ENCODE data around the gene HMGCLL1. TPM values are rescaled to one million over a fixed set of nuclear protein-coding genes. Genes with fewer than 3 reads are reported as not detected.

Gene HMGCLL1
- total RNA-seq, 1 donor, result 0.36 TPM

GRCh38 chr6:55604021-55604420 is 25.0 kb upstream of the HMGCLL1 start:
- no peaks in the 10 kb centered on the region for H3K27me3 ChIP-seq (ENCODE audit: insufficient read depth, low read length)
- no peaks in the 10 kb centered on the region for H3K79me2 ChIP-seq (ENCODE audit: insufficient read depth, low read length)
- no peak overlapping the region for H3K4me2 ChIP-seq (ENCODE audit: insufficient read depth, low read length)
- H3K4me1 ChIP-seq (ENCODE audit: insufficient read depth, low read length), result no peaks in the 10 kb centered on the region
- no peak for DNase-seq (ENCODE audit: insufficient read length, low spot score, missing footprints)
- H4K20me1 ChIP-seq (ENCODE audit: insufficient read depth, low read length), result no peaks in the 10 kb centered on the region
- TF ChIP-seq, protein P1, sequence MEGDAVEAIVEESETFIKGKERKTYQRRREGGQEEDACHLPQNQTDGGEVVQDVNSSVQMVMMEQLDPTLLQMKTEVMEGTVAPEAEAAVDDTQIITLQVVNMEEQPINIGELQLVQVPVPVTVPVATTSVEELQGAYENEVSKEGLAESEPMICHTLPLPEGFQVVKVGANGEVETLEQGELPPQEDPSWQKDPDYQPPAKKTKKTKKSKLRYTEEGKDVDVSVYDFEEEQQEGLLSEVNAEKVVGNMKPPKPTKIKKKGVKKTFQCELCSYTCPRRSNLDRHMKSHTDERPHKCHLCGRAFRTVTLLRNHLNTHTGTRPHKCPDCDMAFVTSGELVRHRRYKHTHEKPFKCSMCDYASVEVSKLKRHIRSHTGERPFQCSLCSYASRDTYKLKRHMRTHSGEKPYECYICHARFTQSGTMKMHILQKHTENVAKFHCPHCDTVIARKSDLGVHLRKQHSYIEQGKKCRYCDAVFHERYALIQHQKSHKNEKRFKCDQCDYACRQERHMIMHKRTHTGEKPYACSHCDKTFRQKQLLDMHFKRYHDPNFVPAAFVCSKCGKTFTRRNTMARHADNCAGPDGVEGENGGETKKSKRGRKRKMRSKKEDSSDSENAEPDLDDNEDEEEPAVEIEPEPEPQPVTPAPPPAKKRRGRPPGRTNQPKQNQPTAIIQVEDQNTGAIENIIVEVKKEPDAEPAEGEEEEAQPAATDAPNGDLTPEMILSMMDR (IDR thresholded peaks at IDR 0.05; ENCODE audit: extremely low read depth, low read depth, low read length), result no peak
- H3K27ac ChIP-seq (ENCODE audit: low read depth, low read length), result no peak overlapping the region
- no peak overlapping the region for H2AFZ ChIP-seq (ENCODE audit: low read length)
- no peaks in the 10 kb centered on the region for H3K9me3 ChIP-seq (ENCODE audit: low read depth, low read length)
- H3K4me3 ChIP-seq (ENCODE audit: insufficient read depth, low read length), result no peak overlapping the region
- H3K36me3 ChIP-seq (ENCODE audit: insufficient read depth, low read length), result no peaks in the 10 kb centered on the region

DNA sequence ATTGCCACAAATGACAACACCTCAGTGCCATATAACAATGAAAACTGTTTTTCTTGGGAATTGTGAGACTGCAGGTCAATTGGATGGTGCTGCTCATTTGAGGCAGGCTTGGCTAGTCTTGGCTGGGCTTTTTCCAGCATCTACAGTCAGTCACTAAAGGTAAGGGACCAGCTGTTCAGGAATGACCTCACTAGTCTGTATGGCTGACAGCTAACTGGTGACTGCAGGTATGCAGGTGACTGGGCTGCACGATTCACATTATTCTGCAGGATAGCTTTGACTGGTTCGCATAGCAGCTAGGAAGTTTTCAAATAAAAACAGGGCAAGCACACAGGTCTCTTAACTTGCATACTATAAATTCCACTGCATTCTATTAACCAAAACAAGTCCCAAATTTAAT is 22.1 kb upstream of the HMGCLL1 start:
- no peak for DNase-seq (ENCODE audit: insufficient read length, low spot score, missing footprints)
- H3K36me3 ChIP-seq (ENCODE audit: insufficient read depth, low read length), result no peaks in the 10 kb centered on the region
- H3K27me3 ChIP-seq (ENCODE audit: insufficient read depth, low read length), result no peaks in the 10 kb centered on the region
- no peak overlapping the region for H3K4me2 ChIP-seq (ENCODE audit: insufficient read depth, low read length)
- no peaks in the 10 kb centered on the region for H3K4me1 ChIP-seq (ENCODE audit: insufficient read depth, low read length)
- no peak overlapping the region for H3K4me3 ChIP-seq (ENCODE audit: insufficient read depth, low read length)
- H3K9me3 ChIP-seq (ENCODE audit: low read depth, low read length), result no peaks in the 10 kb centered on the region
- no peaks in the 10 kb centered on the region for H4K20me1 ChIP-seq (ENCODE audit: insufficient read depth, low read length)
- H3K27ac ChIP-seq (ENCODE audit: low read depth, low read length), result no peak overlapping the region
- H2AFZ ChIP-seq (ENCODE audit: low read length), result no peak overlapping the region
- H3K79me2 ChIP-seq (ENCODE audit: insufficient read depth, low read length), result no peaks in the 10 kb centered on the region
- TF ChIP-seq, protein P1 (IDR thresholded peaks at IDR 0.05; ENCODE audit: extremely low read depth, low read depth, low read length), result no peak

DNA sequence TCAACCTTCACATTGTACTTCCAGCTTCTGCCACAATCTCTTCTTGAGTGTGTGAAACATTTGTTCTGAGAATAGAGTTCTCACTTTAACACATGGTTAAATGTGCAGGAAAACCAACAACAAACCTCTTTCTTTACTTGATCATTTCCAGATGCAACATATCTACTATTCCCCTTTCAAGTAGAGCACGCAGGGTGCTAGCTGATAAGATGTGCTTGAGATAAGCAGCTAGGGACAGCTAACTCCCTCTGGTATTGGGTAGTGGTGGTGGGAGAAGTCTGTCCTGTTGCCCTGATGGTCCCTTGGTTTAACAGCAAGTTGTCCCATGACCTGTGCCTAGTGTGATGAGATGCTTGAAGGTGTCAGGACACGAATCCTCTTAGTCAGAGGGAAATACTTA is 15.4 kb upstream of the HMGCLL1 start:
- TF ChIP-seq, protein P1 (IDR thresholded peaks at IDR 0.05; ENCODE audit: extremely low read depth, low read depth, low read length), result no peak
- Histone ChIP-seq H3K36me3 (ENCODE audit: insufficient read depth, low read length) (no peaks in the 10 kb centered on the region), H3K4me2 (ENCODE audit: insufficient read depth, low read length) (no peak overlapping the region), H3K27ac (ENCODE audit: low read depth, low read length) (no peak overlapping the region), H3K4me1 (ENCODE audit: insufficient read depth, low read length) (no peaks in the 10 kb centered on the region), H3K9me3 (ENCODE audit: low read depth, low read length) (no peaks in the 10 kb centered on the region), H3K79me2 (ENCODE audit: insufficient read depth, low read length) (no peaks in the 10 kb centered on the region), H2AFZ (ENCODE audit: low read length) (no peak overlapping the region), H3K27me3 (ENCODE audit: insufficient read depth, low read length) (no peaks in the 10 kb centered on the region), H3K4me3 (ENCODE audit: insufficient read depth, low read length) (no peak overlapping the region), H4K20me1 (ENCODE audit: insufficient read depth, low read length) (no peaks in the 10 kb centered on the region)
- DNase-seq (ENCODE audit: insufficient read length, low spot score, missing footprints), result no peak

GRCh38 chr6:55584654-55585354 is 5.8 kb upstream of the HMGCLL1 start:
- Histone ChIP-seq H2AFZ (ENCODE audit: low read length) (no peak overlapping the region), H3K27ac (ENCODE audit: low read depth, low read length) (no peak overlapping the region), H3K4me1 (ENCODE audit: insufficient read depth, low read length) (no peaks in the 10 kb centered on the region), H3K4me2 (ENCODE audit: insufficient read depth, low read length) (no peak overlapping the region), H3K79me2 (ENCODE audit: insufficient read depth, low read length) (no peaks in the 10 kb centered on the region), H3K9me3 (ENCODE audit: low read depth, low read length) (no peaks in the 10 kb centered on the region), H4K20me1 (ENCODE audit: insufficient read depth, low read length) (no peaks in the 10 kb centered on the region), H3K4me3 (ENCODE audit: insufficient read depth, low read length) (no peak overlapping the region), H3K36me3 (ENCODE audit: insufficient read depth, low read length) (no peaks in the 10 kb centered on the region), H3K27me3 (ENCODE audit: insufficient read depth, low read length) (no peaks in the 10 kb centered on the region)
- TF ChIP-seq, protein P1 (IDR thresholded peaks at IDR 0.05; ENCODE audit: extremely low read depth, low read depth, low read length), result no peak
- DNase-seq (ENCODE audit: insufficient read length, low spot score, missing footprints), result no peak

All from osteoblast (primary cell).